PC-9 (cell line): ENCODE data around the gene FNDC3B.

Experiments
- EZH2 ChIP-seq: fragments of 200-600 bp; sonication (generic); IDR thresholded peaks from 2 replicates; pipeline ENCODE4 v1.8.0; 2017; ENCODE audit warnings: antibody characterized with exemption, low read depth
- TF ChIP-seq, protein P1 (sequence below): fragments of 200-600 bp; sonication (generic); conservative IDR thresholded peaks from 2 replicates; pipeline ENCODE4 v1.6.1; 2017; ENCODE audit warnings: mixed run types, antibody characterized with exemption, mild to moderate bottlenecking, moderate library complexity

DNA sequence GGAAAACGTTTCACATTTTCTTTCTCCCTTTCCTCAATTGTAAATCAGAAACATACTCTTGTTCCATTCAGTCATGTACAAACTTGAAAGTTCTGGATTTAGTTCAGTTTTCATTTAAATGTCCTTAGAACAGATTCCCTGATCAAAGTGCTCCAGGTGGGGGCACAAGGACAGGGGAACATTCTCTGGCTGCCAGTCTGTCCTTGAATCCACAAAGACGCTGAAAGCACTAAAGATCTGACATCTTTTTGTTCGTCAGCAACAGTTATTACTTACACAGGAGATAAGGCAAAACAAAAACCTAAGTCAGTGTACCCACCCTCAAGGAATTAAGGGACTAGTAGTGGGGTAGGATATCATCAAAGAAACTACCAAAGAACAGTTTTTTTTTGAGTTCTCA is 269.7 kb downstream of the FNDC3B start:
- TF ChIP-seq, protein P1, sequence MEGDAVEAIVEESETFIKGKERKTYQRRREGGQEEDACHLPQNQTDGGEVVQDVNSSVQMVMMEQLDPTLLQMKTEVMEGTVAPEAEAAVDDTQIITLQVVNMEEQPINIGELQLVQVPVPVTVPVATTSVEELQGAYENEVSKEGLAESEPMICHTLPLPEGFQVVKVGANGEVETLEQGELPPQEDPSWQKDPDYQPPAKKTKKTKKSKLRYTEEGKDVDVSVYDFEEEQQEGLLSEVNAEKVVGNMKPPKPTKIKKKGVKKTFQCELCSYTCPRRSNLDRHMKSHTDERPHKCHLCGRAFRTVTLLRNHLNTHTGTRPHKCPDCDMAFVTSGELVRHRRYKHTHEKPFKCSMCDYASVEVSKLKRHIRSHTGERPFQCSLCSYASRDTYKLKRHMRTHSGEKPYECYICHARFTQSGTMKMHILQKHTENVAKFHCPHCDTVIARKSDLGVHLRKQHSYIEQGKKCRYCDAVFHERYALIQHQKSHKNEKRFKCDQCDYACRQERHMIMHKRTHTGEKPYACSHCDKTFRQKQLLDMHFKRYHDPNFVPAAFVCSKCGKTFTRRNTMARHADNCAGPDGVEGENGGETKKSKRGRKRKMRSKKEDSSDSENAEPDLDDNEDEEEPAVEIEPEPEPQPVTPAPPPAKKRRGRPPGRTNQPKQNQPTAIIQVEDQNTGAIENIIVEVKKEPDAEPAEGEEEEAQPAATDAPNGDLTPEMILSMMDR = no peak
- TF ChIP-seq EZH2 = no peak
